NCI-H2081 treated with DMSO at 0.1 percent for 48 hours (cell line): Measurements from ENCODE around the gene SLC26A8.
"Not testable (repeated sequence)": the region's sequence is repeated elsewhere in the genome, so short reads cannot be mapped to it uniquely, and the experiment has no call there.

Source experiments
- DNase-seq: peaks from one replicate; lab custom pipeline; 2025; lab: John Stamatoyannopoulos, UW

The SLC26A8 gene

GRCh38 chr6:35993150-35993549 is 31.3 kb downstream of the SLC26A8 start:
- no peak for DNase-seq

- DNase-seq, result not testable (repeated sequence)
These were observed 36.4 kb downstream of the SLC26A8 start for GRCh38 chr6:35988047-35988446.

GRCh38 chr6:35984701-35985100 is 39.7 kb downstream of the SLC26A8 start:
- no peak for DNase-seq

DNA sequence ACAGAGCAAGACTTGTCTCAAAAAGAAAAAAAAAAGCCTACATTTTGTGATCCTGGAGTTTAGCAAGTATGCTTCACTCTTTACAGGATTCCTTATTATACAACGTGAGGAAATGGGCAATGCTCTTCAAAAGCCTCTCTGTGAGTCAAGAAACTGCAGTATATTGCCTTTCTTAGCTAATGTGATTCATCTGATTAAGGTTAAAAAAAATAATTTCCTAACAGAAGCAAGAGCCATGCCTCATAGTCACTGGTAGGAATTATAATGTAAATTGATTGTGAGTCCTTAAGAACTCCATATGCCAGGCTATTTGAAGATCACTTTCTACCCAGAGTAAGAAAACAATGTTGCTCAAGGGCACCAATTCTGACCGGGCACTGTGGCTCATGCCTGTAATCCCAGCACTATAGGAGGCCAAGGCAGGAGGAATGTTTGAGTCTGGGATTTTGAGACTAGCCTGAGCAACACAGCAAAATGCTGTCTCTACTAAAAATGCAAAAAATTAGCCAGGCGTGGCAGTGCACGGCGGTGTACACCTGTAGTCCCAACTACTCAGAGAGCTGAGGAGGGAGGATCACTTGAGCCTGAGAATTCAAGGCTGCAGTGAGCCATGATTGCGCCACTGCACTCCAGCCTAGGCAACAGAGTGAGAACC is 43.3 kb downstream of the SLC26A8 start:
- no peak for DNase-seq

DNA sequence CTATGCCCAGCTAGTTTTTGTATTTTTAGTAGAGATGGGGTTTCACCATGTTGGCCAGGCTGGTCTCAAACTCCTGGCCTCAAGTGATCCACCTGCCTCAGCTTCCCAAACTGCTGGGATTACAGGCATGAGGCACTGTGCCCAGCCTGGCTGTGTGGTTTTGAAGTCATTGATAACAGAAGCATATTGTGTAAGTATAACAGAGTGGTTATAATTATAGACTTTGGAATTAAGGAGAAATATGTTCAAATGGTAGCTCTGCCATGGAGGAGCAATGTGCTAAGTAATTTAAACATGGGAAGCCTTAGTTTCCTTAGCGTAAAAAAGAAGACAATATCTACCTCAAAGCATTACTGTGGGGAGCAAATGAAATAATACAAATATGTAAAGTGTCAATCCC is 44.3 kb downstream of the SLC26A8 start:
- DNase-seq, result not testable (repeated sequence)

DNA sequence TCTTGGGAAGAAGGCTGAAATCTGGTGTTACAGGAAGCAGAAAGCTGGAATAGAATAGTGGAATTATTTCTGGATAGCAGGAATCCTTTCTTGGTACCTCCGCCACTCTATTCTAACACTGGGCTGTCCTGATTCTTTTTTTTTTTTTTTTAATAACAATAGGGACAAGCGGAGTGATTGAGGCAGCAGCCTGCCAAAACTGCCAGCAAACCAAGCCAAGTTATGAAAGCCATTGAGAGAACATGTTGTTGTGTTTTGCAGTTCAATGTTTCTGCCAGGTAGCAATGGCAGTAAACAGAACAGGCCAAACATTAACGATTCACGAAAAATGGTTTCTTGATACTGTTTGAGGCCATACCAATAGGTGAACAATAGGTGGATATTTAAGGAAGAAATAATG is 47.1 kb downstream of the SLC26A8 start:
- DNase-seq, result no peak

- DNase-seq, result no peak
These were observed 50.7 kb downstream of the SLC26A8 start for GRCh38 chr6:35973670-35974222.

- no peak for DNase-seq
These were observed 51.7 kb downstream of the SLC26A8 start for GRCh38 chr6:35972471-35973367.

GRCh38 chr6:35970181-35970580 is 54.3 kb downstream of the SLC26A8 start:
- DNase-seq, result no peak

DNA sequence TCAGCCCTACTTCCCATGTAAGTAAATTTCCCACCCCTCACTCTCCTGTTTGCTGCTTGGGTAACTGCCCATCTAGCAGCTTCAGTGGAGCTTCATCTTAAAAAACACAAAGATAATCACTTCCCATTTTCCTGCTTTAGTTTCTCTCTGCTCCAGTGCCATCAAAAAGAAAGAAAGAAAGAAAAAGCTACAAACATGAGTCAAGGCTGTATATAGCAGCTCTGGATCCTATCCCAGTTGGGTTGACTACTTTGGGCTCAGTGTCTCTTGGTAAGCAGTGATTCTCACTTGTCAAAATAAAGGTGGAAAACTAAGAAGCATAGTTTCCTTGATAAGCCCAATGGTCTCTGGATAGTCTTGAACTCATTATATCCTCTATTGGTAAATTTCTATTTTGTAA is 54.8 kb downstream of the SLC26A8 start:
- DNase-seq, result no peak

DNA sequence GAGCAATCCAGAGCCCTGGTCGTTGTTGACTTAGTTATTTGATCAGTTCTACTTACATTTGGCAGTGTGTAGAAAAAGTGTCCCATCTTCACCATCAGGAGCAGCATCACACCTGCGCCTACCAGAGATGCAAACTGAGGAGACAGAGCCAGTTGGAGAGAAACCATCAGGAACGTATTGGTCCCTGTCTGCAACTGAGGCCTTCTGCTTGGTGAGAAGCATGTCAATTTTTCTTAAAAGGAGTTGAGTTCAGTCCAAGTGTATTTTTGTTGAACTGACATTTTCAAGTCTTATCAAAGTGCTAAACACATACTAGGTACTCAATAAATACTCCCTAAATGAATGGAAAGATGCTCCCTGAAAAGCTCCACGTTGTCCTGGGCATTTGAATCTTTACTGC is 55.6 kb downstream of the SLC26A8 start:
- no peak for DNase-seq

DNA sequence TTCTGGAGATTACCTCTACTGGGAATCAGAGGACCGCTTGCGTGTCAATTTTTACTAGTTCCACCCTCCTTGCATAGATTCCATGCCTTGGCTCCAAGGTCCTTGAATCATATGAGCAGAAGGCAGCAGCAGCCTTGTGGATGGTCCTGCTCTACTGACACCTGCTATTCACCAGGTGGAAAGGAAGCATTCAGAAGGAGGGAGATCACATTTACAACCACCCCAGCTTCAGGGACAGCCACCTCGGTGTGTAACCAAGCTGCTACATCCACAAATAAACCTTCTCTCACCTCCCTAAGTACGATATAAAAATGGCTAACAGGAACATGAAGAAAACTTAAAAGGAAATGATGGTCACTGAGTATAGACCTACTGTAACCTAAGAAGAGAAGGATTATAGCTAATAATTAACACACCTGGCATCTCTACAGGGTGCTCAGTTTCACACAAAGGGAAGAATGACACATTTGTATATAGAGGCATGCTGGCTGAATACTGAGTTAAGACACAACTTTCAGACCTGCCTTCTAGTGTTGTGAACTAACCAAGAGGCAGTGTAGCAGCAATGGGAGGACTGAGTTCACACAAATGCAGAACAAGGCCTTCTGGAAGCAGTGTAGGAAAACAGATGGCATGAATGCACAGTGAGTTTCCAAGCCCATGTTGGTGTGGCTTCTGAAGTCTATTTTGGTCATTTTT is 57.2 kb downstream of the SLC26A8 start:
- DNase-seq, result peak; percentile 41

GRCh38 chr6:35962779-35963560 is 61.5 kb downstream of the SLC26A8 start:
- no peak for DNase-seq

GRCh38 chr6:35960187-35960586 is 64.3 kb downstream of the SLC26A8 start:
- no peak for DNase-seq

GRCh38 chr6:35955970-35956369 is 68.5 kb downstream of the SLC26A8 start:
- DNase-seq, result no peak

GRCh38 chr6:35955521-35955920 is 68.9 kb downstream of the SLC26A8 start:
- DNase-seq, result no peak

GRCh38 chr6:35955071-35955470 is 69.4 kb downstream of the SLC26A8 start:
- DNase-seq, result no peak

- DNase-seq, result no peak
These were observed 70.1 kb downstream of the SLC26A8 start for GRCh38 chr6:35954333-35954732.

GRCh38 chr6:35948725-35949124 is 75.7 kb downstream of the SLC26A8 start:
- DNase-seq, result no peak

- no peak for DNase-seq
These were observed 78.8 kb downstream of the SLC26A8 start for GRCh38 chr6:35945650-35946025.

GRCh38 chr6:35943390-35943789 is 81.1 kb downstream of the SLC26A8 start:
- no peak for DNase-seq

DNA sequence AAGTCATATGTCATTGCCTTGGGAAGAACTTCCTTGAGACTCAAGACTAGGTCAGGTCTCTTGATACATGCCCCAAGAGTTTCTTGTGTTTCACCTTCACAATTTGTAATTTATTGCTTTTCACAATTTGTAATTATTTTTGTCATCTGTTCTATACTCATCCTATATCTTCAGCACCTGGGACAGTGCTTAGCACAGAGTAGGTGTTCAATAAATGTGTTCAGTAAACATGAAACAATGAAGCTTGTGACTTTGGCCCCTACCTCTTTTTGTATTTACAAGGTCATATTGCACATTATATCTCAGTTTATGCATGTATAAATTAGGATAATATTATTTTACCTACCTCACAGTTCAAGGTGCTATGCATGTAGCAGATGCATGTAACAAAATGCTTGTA is 82.1 kb downstream of the SLC26A8 start:
- no peak for DNase-seq
